Measurements from ENCODE around the gene CMKLR1.

Gene CMKLR1

GRCh38 chr12:108297895-108298760, 41.0 kb downstream of the CMKLR1 start:
- no peak for DNase-seq

GRCh38 chr12:108297424-108297823, 41.7 kb downstream of the CMKLR1 start:
- DNase-seq: no peak

- DNase-seq: no peak
These were observed 42.2 kb downstream of the CMKLR1 start for GRCh38 chr12:108296945-108297344.

GRCh38 chr12:108295641-108296040, 43.5 kb downstream of the CMKLR1 start:
- DNase-seq: no peak

GRCh38 chr12:108289350-108290161, 49.6 kb downstream of the CMKLR1 start:
- DNase-seq: no peak

GRCh38 chr12:108287227-108287626, 51.9 kb downstream of the CMKLR1 start:
- no peak for DNase-seq

- no peak for DNase-seq
These were observed 54.1 kb downstream of the CMKLR1 start for GRCh38 chr12:108285016-108285415.

- DNase-seq: no peak
These were observed 54.9 kb downstream of the CMKLR1 start for GRCh38 chr12:108284163-108284562.

- no peak for DNase-seq
These were observed 56.4 kb downstream of the CMKLR1 start for GRCh38 chr12:108282676-108283075.

GRCh38 chr12:108282160-108282559, 57.0 kb downstream of the CMKLR1 start:
- DNase-seq: no peak

- DNase-seq: no peak
These were observed 61.5 kb downstream of the CMKLR1 start for GRCh38 chr12:108277613-108278012.

- DNase-seq: no peak
These were observed 65.9 kb downstream of the CMKLR1 start for GRCh38 chr12:108273217-108273616.

GRCh38 chr12:108271951-108272872, 66.9 kb downstream of the CMKLR1 start:
- no peak for DNase-seq

GRCh38 chr12:108270849-108271143, 68.3 kb downstream of the CMKLR1 start:
- DNase-seq: no peak

- DNase-seq: no peak
These were observed 68.9 kb downstream of the CMKLR1 start for GRCh38 chr12:108270035-108270848.

- no peak for DNase-seq
These were observed 69.9 kb downstream of the CMKLR1 start for GRCh38 chr12:108269224-108269623.

GRCh38 chr12:108268397-108268796, 70.7 kb downstream of the CMKLR1 start:
- no peak for DNase-seq

- no peak for DNase-seq
These were observed 71.7 kb downstream of the CMKLR1 start for GRCh38 chr12:108267450-108267849.

- no peak for DNase-seq
These were observed 73.0 kb downstream of the CMKLR1 start for GRCh38 chr12:108266131-108266530.

- DNase-seq: no peak
These were observed 73.6 kb downstream of the CMKLR1 start for GRCh38 chr12:108265505-108265904.

- DNase-seq: no peak
These were observed 78.1 kb downstream of the CMKLR1 start for GRCh38 chr12:108260969-108261368.

GRCh38 chr12:108260039-108260438, 79.1 kb downstream of the CMKLR1 start:
- no peak for DNase-seq

All from stimulated activated CD4-positive, alpha-beta T cell treated with anti-CD3 and anti-CD28 coated beads, Interleukin-12 subunit alpha, Interleukin-12 subunit beta, amount 100 ng/mL, for 4 hours (primary cell).